ENCODE results near the gene GPR151.
"Not testable (repeated sequence)": the region's sequence is repeated elsewhere in the genome, so short reads cannot be mapped to it uniquely, and the experiment has no call there.

GPR151 gene

GRCh38 chr5:146516151-146516475 is at the start of gene GPR151:
Gene GPR151, minus strand, starts transcription at chr5:146516190. Its CDS starts 77 bp downstream, at chr5:146516113.
- no peak for DNase-seq

GRCh38 chr5:146564007-146564762 is 48.2 kb upstream of the GPR151 start:
- no peak for DNase-seq

GRCh38 chr5:146562461-146562860 is 46.5 kb upstream of the GPR151 start:
- no peak for DNase-seq

DNA sequence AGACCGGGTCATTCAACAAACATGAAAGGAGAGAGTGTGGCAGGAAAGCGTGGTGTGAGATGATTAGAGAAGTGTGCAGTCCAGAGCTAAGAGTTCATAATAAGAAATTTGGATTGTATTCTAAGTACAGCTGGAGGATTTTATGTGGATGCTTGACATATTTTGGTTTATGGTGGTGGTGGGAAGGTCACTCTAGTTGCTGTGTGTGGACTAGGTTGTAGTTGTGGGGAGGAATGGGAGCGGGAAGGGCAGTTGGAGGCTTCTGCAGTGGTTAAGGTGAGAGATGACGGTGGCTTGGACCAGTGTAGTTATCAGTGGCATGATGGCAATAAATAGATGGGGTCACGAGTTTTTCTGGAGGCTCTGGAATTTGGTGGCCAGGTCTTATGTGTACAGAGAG is 45.7 kb upstream of the GPR151 start:
- no peak for DNase-seq

DNA sequence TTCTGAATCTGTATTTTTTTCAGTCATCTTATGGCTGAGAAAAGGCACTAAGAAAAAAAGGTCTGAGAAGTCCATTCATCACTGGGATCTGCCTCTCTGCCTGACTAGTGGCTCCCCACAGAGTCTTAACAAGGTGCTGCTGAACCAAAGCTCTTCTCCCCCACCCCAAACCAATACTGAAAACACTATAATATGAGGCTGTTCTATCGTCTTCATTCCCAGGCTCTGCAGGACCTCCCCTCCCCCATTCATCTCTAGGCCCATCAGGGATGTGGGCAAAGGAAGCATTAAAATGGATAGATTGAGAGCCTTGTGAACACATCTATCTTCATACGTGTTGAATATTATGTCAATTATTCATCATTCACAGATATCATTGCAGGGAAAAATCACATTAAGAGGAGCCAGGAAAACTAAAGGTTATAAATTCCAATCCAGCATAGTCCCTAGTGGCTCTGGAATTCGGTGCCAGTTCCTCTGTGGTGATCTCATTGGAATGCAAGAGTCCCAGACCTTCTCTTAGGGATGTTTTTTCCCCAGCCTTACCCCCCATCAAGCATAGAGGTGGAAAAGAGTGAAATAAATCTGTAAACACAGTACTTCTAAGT is 44.3 kb upstream of the GPR151 start:
- peak in 1 of 2 experiments; percentile 8 for DNase-seq

DNA sequence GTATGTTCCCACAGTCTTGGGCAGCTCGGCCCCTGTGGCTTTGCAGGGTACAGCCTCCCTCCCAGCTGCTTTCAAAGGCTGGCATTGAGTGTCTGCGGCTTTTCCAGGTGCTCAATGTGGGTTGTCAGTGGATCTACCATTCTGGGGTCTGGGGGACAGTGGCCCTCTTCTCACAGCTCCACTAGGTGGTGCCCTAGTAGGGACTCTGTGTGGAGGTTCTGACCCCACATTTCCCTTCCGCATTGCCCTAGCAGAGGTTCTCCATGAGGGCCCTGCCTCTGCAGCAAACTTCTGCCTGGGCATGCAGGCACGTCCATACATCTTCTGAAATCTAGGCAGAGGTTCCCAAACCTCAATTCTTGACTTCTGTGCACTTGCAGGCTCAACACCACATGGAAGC is 40.9 kb upstream of the GPR151 start:
- DNase-seq = not testable (repeated sequence)

GRCh38 chr5:146553446-146553845 is 37.5 kb upstream of the GPR151 start:
- DNase-seq = no peak

DNA sequence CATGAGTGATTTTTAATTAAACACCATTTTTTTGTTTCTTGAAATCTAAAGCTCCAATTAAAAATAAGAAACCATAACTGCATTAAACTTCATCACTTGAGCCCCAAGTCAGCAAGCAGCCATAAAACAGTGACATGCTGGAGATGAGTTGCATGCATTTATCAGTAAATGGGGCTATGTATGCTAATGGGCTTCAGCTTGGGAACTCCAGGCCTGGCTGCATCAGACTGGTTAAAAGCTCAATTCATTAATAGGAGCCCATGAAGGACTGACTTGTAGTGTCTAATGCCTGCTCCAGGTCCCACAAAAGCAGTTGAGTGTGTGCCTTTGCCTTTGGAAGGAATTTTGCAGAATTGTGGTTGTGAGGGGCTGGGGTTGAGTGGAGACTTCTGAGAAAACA is 33.6 kb upstream of the GPR151 start:
- DNase-seq = no peak

DNA sequence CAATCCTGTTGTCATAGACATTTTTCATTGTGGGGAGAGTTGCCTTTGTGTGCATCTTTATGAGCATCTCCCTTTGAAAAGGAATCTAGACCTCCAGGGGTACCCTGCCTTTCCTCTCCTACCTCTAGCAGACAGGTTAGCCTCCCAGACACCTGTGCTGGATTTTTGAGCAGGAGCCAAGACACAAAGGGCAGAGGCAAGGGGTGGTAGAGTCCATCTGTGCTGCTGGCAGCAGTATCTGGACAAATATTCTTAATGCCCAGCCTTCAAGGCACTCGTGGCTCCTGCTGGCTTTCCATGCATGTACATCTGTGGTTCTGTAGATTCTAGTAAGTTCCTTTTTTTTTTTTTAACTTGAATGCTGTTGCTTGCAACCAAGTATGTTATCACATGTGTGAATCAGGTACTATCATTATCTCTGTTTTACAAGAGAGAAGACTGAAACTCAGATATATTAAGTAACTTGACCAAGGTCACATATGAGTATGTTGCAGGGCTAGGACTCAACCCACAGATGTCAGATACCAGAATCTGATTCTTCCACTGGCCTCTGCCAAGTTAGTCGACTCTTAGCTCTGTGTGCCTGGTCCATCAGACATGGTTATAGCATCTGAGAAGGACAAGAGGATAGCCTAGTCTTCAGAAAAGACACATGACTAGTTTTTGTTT is 32.9 kb upstream of the GPR151 start:
- peak; percentile 82 to 83 for DNase-seq

- no peak for DNase-seq
Measured at GRCh38 chr5:146544232-146544631, 28.2 kb upstream of the GPR151 start.

- DNase-seq = peak; percentile 35 to 89
Measured at GRCh38 chr5:146541958-146542849, 26.2 kb upstream of the GPR151 start.

DNA sequence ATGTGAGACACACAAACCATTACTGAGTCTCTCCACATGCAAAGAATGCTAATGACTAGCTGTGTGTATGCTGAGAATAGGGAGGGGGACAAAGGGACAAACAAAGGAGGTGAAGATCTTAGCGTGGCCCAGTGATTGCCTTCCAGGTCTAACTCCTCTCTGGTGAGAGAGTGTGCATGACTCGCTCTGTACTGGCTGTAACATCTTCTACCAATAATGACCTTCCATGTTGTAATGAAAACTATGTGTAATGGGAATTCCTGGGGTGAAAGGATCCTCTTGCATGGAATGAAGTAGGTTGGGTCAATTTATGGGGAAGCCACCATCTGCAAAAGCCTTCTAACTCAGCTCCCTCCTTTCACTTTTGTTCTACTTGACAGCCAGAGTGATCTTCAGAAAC is 24.4 kb upstream of the GPR151 start:
- DNase-seq = no peak

GRCh38 chr5:146539973-146540372 is 24.0 kb upstream of the GPR151 start:
- DNase-seq = no peak

DNA sequence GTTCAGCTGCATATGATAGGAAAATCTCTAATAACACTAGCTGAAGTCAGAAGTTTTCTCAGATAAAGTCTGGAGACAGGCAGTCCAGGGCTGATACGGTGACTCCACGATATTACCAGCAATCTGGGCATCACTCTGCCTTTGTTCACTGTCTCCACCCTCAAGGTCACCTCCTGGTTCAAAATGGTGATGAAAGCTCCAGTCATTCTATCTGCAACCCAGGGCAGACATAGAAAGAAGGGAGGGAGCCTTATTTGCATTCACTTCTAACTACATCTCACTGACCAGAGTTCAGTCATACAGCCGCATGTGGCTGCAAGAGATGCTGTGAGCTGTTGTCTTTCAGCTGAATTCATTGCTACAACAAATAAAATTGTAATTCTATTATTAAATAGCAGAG is 22.4 kb upstream of the GPR151 start:
- DNase-seq = no peak

- no peak for DNase-seq
Measured at GRCh38 chr5:146533882-146534281, 17.9 kb upstream of the GPR151 start.

GRCh38 chr5:146533260-146533857 is 17.4 kb upstream of the GPR151 start:
- DNase-seq = peak; percentile 52 to 88

DNA sequence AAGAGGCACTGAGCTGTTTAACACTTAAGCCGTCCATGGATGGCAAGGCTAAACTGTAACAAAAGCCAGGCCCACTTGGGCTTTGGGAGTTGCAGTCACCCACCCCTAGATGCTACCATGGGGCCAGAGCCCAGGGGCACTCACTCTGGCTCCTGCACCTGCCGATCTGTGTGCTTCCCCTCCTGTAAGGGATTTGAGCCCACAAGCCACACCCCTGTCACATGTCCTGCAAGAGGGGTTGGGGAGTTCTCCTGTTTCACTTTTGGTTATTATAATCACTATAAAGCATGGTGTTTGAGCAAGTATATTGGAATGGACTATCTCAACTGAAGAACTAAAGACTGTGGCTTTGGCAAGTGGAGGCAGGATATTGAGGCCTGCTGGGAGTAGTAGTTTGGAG is 14.0 kb upstream of the GPR151 start:
- DNase-seq = no peak

- DNase-seq = peak in 1 of 2 experiments; percentile 21
Measured at GRCh38 chr5:146528236-146528635, 12.2 kb upstream of the GPR151 start.

DNA sequence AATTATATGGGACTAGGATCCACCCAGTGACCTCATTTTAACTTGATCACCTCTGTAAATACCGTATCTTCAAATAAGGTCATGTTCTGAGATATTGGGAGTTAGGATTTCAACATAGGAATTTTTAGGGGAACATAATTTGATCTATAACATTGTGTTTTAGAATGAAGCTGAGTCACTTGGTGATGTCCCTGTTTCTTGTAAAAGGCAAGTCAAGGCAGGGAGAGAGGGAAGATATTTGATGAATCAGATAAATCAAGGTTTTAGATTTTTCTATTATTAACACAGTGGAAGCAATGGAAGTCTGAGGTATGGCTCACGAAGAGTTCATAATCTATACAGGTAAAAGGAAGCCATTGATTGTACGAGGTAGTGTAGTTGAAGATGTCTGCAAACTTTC is 11.8 kb upstream of the GPR151 start:
- no peak for DNase-seq

DNA sequence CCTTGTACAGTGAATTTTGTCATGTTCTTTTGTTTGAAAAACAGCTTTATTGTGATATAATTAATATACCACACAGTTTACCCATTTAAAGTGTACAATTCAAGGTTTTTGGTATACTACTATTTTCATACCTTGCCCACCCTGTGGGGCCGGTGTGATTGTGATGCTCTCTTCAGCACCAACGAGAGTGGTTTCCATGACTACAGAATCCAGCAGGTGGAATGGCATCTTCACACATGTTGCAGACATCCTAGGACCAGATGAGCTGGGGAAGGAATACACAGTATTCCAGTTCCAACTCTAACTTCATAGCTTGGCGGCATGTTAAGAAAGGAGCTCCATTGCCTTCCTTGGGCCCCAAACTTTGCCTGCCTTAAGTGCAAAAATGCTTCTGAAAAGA is 7.7 kb upstream of the GPR151 start:
- no peak for DNase-seq

- DNase-seq = no peak
Measured at GRCh38 chr5:146521403-146522106, 5.6 kb upstream of the GPR151 start.

- DNase-seq = no peak
Measured at GRCh38 chr5:146520731-146521130, 4.7 kb upstream of the GPR151 start.

Data from NCI-H446 (cell line).